Spleen (tissue), 7 donors: Measurements from ENCODE around the gene SLC8A1.

Experiments used
- POLR2A ChIP-seq, 3 donors: fragments of 450-650 bp; IDR thresholded peaks; one replicate each; pipeline ENCODE4 v1.5.1; 2017; ENCODE audit warnings: antibody characterized with exemption in 3 of 3, mild to moderate bottlenecking in 1 of 3
- TF ChIP-seq, protein P1 (sequence below), 11 experiments: fragments of 200-600 bp in 7 of 11; fragments of 450-650 bp in 4 of 11; sonication (generic) in 4 of 11; IDR thresholded peaks in 8 of 11; conservative IDR thresholded peaks in 3 of 11; 1 replicate in 7 of 11; 2 replicates in 4 of 11; pipeline versions ENCODE4 v1.4.0 to v1.8.0; 2016 to 2021; ENCODE audit warnings: antibody characterized with exemption in 11 of 11, inconsistent platforms in 4 of 11, mild to moderate bottlenecking in 1 of 11
- donor health status: DM: no; HTN: no; CAD: no; lungs with moderate emphysema.
- donor health status: DM: no; HTN: no; CAD: no.
- donor health status: DM: no; HTN: no; CAD: no.

DNA sequence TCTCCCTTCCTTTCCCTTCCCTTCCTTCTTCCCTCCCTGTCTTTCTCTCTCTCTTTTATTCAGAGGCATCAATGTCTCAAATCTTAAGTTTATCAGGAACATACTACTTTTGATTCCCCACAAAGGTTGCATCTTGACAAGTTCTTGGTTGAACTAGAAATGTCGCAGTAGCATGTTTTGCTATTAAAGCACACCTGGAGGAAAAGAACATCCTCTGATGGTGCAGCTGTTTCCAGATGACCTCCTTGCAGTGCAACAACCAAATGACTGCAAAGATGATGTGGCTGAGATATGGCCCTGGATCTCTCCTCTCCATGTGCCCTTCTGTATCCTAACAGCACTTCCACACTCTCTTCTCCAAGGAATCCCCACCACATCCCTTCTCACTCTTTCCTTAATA, 127.2 kb downstream of the SLC8A1 start:
- TF ChIP-seq POLR2A (IDR thresholded peaks at IDR 0.05), result no peak
- TF ChIP-seq, protein P1, sequence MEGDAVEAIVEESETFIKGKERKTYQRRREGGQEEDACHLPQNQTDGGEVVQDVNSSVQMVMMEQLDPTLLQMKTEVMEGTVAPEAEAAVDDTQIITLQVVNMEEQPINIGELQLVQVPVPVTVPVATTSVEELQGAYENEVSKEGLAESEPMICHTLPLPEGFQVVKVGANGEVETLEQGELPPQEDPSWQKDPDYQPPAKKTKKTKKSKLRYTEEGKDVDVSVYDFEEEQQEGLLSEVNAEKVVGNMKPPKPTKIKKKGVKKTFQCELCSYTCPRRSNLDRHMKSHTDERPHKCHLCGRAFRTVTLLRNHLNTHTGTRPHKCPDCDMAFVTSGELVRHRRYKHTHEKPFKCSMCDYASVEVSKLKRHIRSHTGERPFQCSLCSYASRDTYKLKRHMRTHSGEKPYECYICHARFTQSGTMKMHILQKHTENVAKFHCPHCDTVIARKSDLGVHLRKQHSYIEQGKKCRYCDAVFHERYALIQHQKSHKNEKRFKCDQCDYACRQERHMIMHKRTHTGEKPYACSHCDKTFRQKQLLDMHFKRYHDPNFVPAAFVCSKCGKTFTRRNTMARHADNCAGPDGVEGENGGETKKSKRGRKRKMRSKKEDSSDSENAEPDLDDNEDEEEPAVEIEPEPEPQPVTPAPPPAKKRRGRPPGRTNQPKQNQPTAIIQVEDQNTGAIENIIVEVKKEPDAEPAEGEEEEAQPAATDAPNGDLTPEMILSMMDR (IDR thresholded peaks at IDR 0.05 in 8 of 11, conservative IDR thresholded peaks at IDR 0.05 in 3 of 11), result no peak
